ENCODE results near the gene MYLK. TPM values are rescaled to one million over a fixed set of nuclear protein-coding genes. Genes with fewer than 3 reads are reported as not detected.

The MYLK gene
- polyA plus RNA-seq, 1 donor (not counting 4 experiments of a cell fraction or from before 2014, with no cell fraction given), result 7.8 TPM

DNA sequence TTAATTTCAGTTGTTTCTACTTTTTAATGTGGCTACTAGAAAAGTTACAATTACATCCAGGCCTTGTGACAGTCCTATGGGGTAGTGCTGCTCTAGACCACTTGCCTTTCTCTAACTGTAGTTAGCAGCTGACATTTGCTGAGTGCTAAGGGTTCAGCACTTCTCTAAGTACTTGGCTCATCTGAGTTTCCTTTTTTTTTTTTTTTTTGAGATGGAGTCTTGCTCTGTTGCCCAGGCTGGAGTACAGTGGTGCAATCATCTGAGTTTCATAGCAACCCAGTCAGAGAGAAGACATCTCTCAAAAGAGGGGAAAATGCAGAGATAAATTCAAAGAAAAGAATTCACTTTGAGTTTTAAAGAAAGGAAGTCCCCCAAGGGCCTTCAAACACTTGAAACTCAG is 130.8 kb downstream of the MYLK start:
- no peaks in the 10 kb centered on the region for H3K9me1 ChIP-seq (ENCODE audit: control insufficient read depth, extremely low read depth, insufficient read depth, low read length)
- no peaks in the 10 kb centered on the region for H3K27me3 ChIP-seq (ENCODE audit: control insufficient read depth, extremely low read depth, insufficient read depth, low read length)
- no peaks in the 10 kb centered on the region for H3K9me3 ChIP-seq (ENCODE audit: control insufficient read depth, low read depth, low read length)
- FAIRE-seq, result no peak
- H3K4me3 ChIP-seq (ENCODE audit: control insufficient read depth in 2 of 3, extremely low read depth in 1 of 3, insufficient read depth in 2 of 3, low read depth in 1 of 3, low read length in 3 of 3), result no peak overlapping the region
- H3K36me3 ChIP-seq (ENCODE audit: control insufficient read depth in 2 of 2, extremely low read depth in 1 of 2, insufficient read depth in 2 of 2, low read length in 2 of 2), result no peaks in the 10 kb centered on the region
- no peak for DNase-seq (ENCODE audit: low read depth, low spot score)
- no peaks in the 10 kb centered on the region for H3K79me2 ChIP-seq (ENCODE audit: control insufficient read depth, insufficient read depth, low read length)
- TF ChIP-seq, protein P1, sequence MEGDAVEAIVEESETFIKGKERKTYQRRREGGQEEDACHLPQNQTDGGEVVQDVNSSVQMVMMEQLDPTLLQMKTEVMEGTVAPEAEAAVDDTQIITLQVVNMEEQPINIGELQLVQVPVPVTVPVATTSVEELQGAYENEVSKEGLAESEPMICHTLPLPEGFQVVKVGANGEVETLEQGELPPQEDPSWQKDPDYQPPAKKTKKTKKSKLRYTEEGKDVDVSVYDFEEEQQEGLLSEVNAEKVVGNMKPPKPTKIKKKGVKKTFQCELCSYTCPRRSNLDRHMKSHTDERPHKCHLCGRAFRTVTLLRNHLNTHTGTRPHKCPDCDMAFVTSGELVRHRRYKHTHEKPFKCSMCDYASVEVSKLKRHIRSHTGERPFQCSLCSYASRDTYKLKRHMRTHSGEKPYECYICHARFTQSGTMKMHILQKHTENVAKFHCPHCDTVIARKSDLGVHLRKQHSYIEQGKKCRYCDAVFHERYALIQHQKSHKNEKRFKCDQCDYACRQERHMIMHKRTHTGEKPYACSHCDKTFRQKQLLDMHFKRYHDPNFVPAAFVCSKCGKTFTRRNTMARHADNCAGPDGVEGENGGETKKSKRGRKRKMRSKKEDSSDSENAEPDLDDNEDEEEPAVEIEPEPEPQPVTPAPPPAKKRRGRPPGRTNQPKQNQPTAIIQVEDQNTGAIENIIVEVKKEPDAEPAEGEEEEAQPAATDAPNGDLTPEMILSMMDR (optimal IDR thresholded peaks at IDR 0.05 in 1 of 3, IDR thresholded peaks at IDR 0.05 in 1 of 3, conservative IDR thresholded peaks at IDR 0.05 in 1 of 3; ENCODE audit: extremely low read depth in 1 of 3, insufficient read depth in 2 of 3, low read length in 3 of 3), result no peak
- TF ChIP-seq EZH2 (IDR thresholded peaks at IDR 0.05; ENCODE audit: low read length), result no peak
- H3K9ac ChIP-seq (ENCODE audit: control insufficient read depth, extremely low read depth, insufficient read depth, low read length), result no peak overlapping the region
- peaks cover 7% of the 10 kb centered on the region for H3K4me1 ChIP-seq (ENCODE audit: control insufficient read depth, extremely low read depth, insufficient read depth, low read length)
- no peaks in the 10 kb centered on the region for H4K20me1 ChIP-seq (ENCODE audit: control insufficient read depth, extremely low read depth, insufficient read depth, low read length)
- H3K27ac ChIP-seq (ENCODE audit: control insufficient read depth, insufficient read depth, low read length), result no peak overlapping the region
- no peak overlapping the region for H2AFZ ChIP-seq (ENCODE audit: control insufficient read depth, low read length)
- no peak overlapping the region for H3K4me2 ChIP-seq (ENCODE audit: control insufficient read depth, extremely low read depth, insufficient read depth, low read depth, low read length)
- dilution Hi-C loops (cut with MboI; ENCODE audit: extremely low pct_ligation_motif_present, low sequenced_read_pairs), result no loop called here

DNA sequence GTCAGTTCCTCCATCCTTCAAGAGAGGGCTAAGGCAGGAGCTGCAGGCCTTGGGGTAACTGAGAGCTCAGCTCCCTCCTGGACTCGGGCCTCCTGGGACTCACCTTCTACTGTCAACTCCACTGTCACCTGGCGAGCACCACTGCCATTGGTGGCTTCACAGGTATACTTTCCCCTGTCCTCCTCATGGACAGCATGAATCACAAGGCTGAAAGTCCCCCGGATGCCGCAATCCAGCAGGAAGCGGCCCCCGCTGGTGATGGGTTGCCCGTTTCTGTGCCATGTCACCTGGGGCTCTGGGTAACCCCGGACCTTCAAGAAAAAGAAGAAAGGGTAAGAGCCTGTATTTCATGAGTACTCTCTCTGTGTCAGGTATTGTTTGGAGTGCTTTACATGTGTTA is 131.9 kb downstream of the MYLK start:
- Histone ChIP-seq H3K9me3 (ENCODE audit: control insufficient read depth, low read depth, low read length) (no peaks in the 10 kb centered on the region), H4K20me1 (ENCODE audit: control insufficient read depth, extremely low read depth, insufficient read depth, low read length) (no peaks in the 10 kb centered on the region), H2AFZ (ENCODE audit: control insufficient read depth, low read length) (no peak overlapping the region), H3K4me1 (ENCODE audit: control insufficient read depth, extremely low read depth, insufficient read depth, low read length) (peaks cover 7% of the 10 kb centered on the region), H3K27ac (ENCODE audit: control insufficient read depth, insufficient read depth, low read length) (no peak overlapping the region), H3K79me2 (ENCODE audit: control insufficient read depth, insufficient read depth, low read length) (no peaks in the 10 kb centered on the region), H3K9ac (ENCODE audit: control insufficient read depth, extremely low read depth, insufficient read depth, low read length) (no peak overlapping the region), H3K36me3 (ENCODE audit: control insufficient read depth in 2 of 2, extremely low read depth in 1 of 2, insufficient read depth in 2 of 2, low read length in 2 of 2) (no peaks in the 10 kb centered on the region), H3K27me3 (ENCODE audit: control insufficient read depth, extremely low read depth, insufficient read depth, low read length) (no peaks in the 10 kb centered on the region), H3K9me1 (ENCODE audit: control insufficient read depth, extremely low read depth, insufficient read depth, low read length) (no peaks in the 10 kb centered on the region), H3K4me3 (ENCODE audit: control insufficient read depth in 2 of 3, extremely low read depth in 1 of 3, insufficient read depth in 2 of 3, low read depth in 1 of 3, low read length in 3 of 3) (no peak overlapping the region), H3K4me2 (ENCODE audit: control insufficient read depth, extremely low read depth, insufficient read depth, low read depth, low read length) (no peak overlapping the region)
- dilution Hi-C loops (cut with MboI; ENCODE audit: extremely low pct_ligation_motif_present, low sequenced_read_pairs), result no loop called here
- no peak for DNase-seq (ENCODE audit: low read depth, low spot score)
- TF ChIP-seq, protein P1 (optimal IDR thresholded peaks at IDR 0.05 in 1 of 3, IDR thresholded peaks at IDR 0.05 in 1 of 3, conservative IDR thresholded peaks at IDR 0.05 in 1 of 3; ENCODE audit: extremely low read depth in 1 of 3, insufficient read depth in 2 of 3, low read length in 3 of 3), result no peak
- TF ChIP-seq EZH2 (IDR thresholded peaks at IDR 0.05; ENCODE audit: low read length), result no peak
- no peak for FAIRE-seq

Measured in keratinocyte (primary cell).